GM20000 (cell line): ENCODE data around the gene RRAS2.

Experiments used
- DNase-seq: peaks from one replicate; pipeline ENCODE4 v3.0.0; 2012; ENCODE audit warnings: low spot score
- CTCF ChIP-seq: IDR thresholded peaks from 2 replicates; pipeline ENCODE4 v1.5.1; 2012; ENCODE audit warnings: mild to moderate bottlenecking, control low read depth; ENCODE audit errors: extremely low read depth, missing control alignments

RRAS2 gene

GRCh38 chr11:14369598-14369997 is 10.6 kb upstream of the RRAS2 start:
- DNase-seq, result no peak
- no peak for TF ChIP-seq CTCF

DNA sequence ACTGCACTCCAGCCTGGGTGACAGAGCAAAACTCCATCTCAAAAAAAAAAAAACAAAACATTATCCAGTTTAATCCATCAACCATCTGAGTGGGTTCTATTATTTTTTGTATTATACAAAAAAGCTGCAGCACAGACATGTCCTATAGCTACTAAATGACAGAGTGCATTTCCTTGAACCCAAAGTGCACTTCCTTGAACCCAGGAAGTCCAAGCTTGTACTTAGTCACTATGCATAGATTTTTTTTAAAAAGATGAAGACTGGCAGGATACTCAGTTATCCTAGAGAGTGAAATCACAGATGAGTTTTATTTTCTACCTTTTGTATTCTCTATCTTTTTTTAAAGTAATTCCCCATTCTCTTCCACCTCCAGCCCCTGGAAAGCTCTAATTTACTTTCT is 8.0 kb upstream of the RRAS2 start:
- no peak for TF ChIP-seq CTCF
- no peak for DNase-seq

GRCh38 chr11:14364322-14364721 is 5.3 kb upstream of the RRAS2 start:
- no peak for DNase-seq
- no peak for TF ChIP-seq CTCF

DNA sequence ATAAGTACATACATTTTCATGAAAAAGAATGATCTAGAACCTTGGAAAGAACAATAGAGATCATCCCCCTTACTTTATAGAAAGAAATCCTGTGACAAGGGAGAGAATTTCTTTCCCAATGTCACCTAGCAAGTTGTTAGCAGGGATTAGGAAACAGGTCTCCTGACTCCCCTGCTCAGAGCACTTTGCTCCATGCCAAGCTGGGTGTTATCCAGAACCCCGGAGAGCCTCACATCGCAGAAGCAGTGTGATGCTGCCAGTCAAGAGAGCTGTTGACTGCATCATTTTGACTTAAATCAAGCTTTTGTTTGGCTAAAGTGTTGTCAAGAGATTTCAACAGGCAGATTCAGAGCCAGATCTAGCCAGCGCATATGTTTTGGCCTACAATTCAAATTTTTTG is 3.6 kb upstream of the RRAS2 start:
- no peak for DNase-seq
- TF ChIP-seq CTCF, result no peak

GRCh38 chr11:14361951-14362350 is 3.0 kb upstream of the RRAS2 start:
- no peak for DNase-seq
- no peak for TF ChIP-seq CTCF

- TF ChIP-seq CTCF, result no peak
- DNase-seq, result no peak
Observed at GRCh38 chr11:14360976-14361375, 2.0 kb upstream of the RRAS2 start.

DNA sequence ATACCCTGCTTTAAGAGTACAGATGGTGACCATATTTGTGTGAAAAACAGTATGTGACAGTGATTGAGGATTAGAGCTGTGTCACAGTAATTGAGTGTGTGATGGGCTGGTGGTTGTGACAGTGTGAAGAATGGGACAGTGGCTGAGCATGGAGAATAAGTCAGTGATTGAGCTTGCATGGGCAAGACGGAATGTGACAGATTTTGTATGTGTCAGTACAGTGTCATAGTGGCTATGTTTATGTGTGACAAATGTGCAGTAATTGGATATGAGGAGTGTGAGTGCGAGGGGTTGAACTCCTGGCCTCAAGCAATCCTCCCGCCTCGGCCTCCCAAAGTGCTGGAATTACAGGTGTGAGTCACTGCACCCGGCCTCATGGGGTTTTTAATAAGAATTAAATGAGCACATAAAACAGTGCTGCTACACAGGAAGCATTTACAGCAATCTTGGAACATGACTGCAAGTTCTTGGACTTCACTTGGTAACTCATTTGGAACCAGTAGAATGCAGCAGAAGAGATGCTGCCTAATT is 583 bp upstream of the RRAS2 start:
- no peak for DNase-seq
- no peak for TF ChIP-seq CTCF
